NCI-H446 (cell line): ENCODE data around the gene ATAD1.
"Not testable (repeated sequence)": the region's sequence is repeated elsewhere in the genome, so short reads cannot be mapped to it uniquely, and the experiment has no call there.

Experiments
- DNase-seq, 2 experiments: peaks; one replicate each; lab custom pipeline; 2025; lab: John Stamatoyannopoulos, UW

ATAD1 gene

GRCh38 chr10:87817609-87818504 is at the start of gene ATAD1:
TSS of gene ATAD1 (minus strand) at chr10:87818226. CDS start at chr10:87814599, 3,627 bp downstream.
- peak; percentile 45 to 74 for DNase-seq

GRCh38 chr10:87867453-87867852 is 49.4 kb upstream of the ATAD1 start:
- no peak for DNase-seq

GRCh38 chr10:87866412-87866974 is 48.5 kb upstream of the ATAD1 start:
- no peak for DNase-seq

- no peak for DNase-seq
These were observed 47.3 kb upstream of the ATAD1 start for GRCh38 chr10:87865241-87865881.

GRCh38 chr10:87864496-87865059 is 46.6 kb upstream of the ATAD1 start:
- DNase-seq, result no peak

GRCh38 chr10:87863951-87864495 is 46.0 kb upstream of the ATAD1 start:
- DNase-seq, result not testable (repeated sequence)

- peak; percentile 61 to 90 for DNase-seq
These were observed 45.3 kb upstream of the ATAD1 start, which contains the start of the genes KLLN and PTEN for GRCh38 chr10:87863053-87863943. TSS of gene KLLN (minus strand) at chr10:87863533. CDS start at chr10:87862487, 1,046 bp downstream. TSS of gene PTEN (plus strand) at chr10:87863625. CDS start at chr10:87864470, 845 bp downstream.

- DNase-seq, result no peak
These were observed 44.6 kb upstream of the ATAD1 start for GRCh38 chr10:87862679-87863052.

GRCh38 chr10:87861953-87862678 is 44.1 kb upstream of the ATAD1 start:
- no peak for DNase-seq

GRCh38 chr10:87861566-87861952 is 43.5 kb upstream of the ATAD1 start:
- DNase-seq, result no peak

- no peak for DNase-seq
These were observed 42.9 kb upstream of the ATAD1 start for GRCh38 chr10:87860816-87861403.

- peak in 1 of 2 experiments; percentile 49 for DNase-seq
These were observed 42.2 kb upstream of the ATAD1 start for GRCh38 chr10:87860156-87860795.

GRCh38 chr10:87855665-87856064 is 37.6 kb upstream of the ATAD1 start:
- DNase-seq, result not testable (repeated sequence)

GRCh38 chr10:87855247-87855646 is 37.2 kb upstream of the ATAD1 start:
- DNase-seq, result not testable (repeated sequence)

GRCh38 chr10:87852089-87852488 is 34.1 kb upstream of the ATAD1 start:
- DNase-seq, result no peak

- peak in 1 of 2 experiments; percentile 24 for DNase-seq
These were observed 32.7 kb upstream of the ATAD1 start for GRCh38 chr10:87850742-87851205.

GRCh38 chr10:87849001-87849400 is 31.0 kb upstream of the ATAD1 start:
- DNase-seq, result no peak

- DNase-seq, result no peak
These were observed 29.5 kb upstream of the ATAD1 start for GRCh38 chr10:87847550-87847949.

- DNase-seq, result not testable (repeated sequence)
These were observed 28.7 kb upstream of the ATAD1 start for GRCh38 chr10:87846711-87847110.
